ENCODE results near the gene ANK2. TPM values are rescaled to one million over a fixed set of nuclear protein-coding genes. Genes with fewer than 3 reads are reported as not detected.

ANK2 gene
- total and polyA plus RNA-seq, 2 donors, result 9.0 to 149 TPM

DNA sequence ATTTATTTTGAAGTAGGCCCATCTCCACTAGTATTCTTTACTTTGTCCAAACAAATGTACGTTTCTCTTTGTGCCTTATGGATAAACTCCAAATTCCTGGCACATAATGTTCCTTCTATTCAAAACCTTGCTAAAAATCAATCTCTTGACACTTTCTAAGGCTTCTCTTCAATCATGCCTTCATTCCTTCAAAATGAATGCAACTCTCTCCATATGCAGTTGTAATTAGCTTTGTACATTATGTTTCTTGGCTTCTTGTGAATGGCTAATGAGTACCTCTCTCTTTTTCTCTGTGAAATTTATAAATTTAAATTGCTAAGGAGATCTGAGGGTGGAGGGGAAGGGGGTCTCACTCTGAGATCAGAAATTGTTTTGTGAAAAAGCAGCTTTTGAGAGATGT lies 24.0 kb upstream of the ANK2 start:
- WGBS, result 75% methylated on average over 1 of the region's 1 CpG
- Histone ChIP-seq H3K4me1 (ENCODE audit: insufficient read depth) (no peaks in the 10 kb centered on the region), H3K4me3 (ENCODE audit: low read depth, low read length) (no peak overlapping the region)

DNA sequence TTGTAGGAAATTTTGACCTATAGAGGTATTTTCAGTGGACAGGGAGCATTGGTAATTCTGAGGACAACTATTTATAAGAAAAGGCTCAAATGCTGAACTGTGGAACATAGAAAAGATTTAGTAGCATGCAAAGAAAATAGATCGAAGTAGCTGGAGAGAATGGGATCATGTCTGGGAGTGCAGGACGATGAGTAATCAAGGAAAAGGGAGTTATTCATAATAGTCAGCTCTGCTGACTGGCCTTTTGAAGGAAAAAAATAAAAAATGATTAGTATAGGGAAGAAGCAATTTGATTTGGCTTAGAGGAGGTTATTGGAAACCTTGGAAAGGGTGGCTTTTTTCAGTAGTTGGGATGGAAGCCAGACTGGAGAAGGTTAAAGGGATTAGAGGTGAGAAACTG lies 22.9 kb upstream of the ANK2 start:
- Histone ChIP-seq H3K4me1 (ENCODE audit: insufficient read depth) (no peaks in the 10 kb centered on the region), H3K27ac (ENCODE audit: low read depth) (no peak overlapping the region), H3K36me3 (ENCODE audit: insufficient read depth) (no peaks in the 10 kb centered on the region), H3K4me3 (ENCODE audit: low read depth, low read length) (no peak overlapping the region)
- 61% methylated on average over 2 of the region's 2 CpGs for WGBS
- DNase-seq (ENCODE audit: extremely low spot score), result no peak

More for the DNA sequence above, 24.0 kb upstream of the ANK2 start:
- DNase-seq (ENCODE audit: extremely low spot score), result no peak
- no peak overlapping the region for H3K27ac ChIP-seq (ENCODE audit: low read depth)
- no peaks in the 10 kb centered on the region for H3K36me3 ChIP-seq (ENCODE audit: insufficient read depth)

DNA sequence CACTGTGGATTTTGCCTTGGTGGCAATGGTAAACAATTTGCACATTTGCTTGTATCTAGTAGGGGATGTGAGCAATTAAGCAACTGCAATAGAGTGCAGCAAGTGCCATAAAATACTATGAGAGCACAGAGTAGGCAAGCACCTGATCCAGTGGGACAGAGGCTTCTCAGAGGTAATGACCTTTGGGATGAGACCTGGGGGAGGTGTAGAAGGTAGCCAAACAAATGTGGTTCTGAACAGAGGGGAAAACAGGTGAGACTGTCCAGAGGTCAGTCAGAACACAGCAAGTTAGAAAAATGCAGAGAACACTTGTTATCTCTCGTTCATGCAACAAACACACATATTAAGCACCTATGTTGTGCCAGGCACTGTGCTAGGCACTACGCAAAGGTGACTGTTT lies 21.4 kb upstream of the ANK2 start:
- H3K27ac ChIP-seq (ENCODE audit: low read depth), result no peak overlapping the region
- DNase-seq (ENCODE audit: extremely low spot score), result no peak
- no peaks in the 10 kb centered on the region for H3K36me3 ChIP-seq (ENCODE audit: insufficient read depth)
- no peaks in the 10 kb centered on the region for H3K4me1 ChIP-seq (ENCODE audit: insufficient read depth)
- no peak overlapping the region for H3K4me3 ChIP-seq (ENCODE audit: low read depth, low read length)
- WGBS, result 92% methylated on average over 2 of the region's 2 CpGs

- H3K4me1 ChIP-seq (ENCODE audit: insufficient read depth), result no peaks in the 10 kb centered on the region
- 51% methylated on average over 1 of the region's 1 CpG for WGBS
Measured at GRCh38 chr4:113031212-113031611, 18.2 kb upstream of the ANK2 start.

DNA sequence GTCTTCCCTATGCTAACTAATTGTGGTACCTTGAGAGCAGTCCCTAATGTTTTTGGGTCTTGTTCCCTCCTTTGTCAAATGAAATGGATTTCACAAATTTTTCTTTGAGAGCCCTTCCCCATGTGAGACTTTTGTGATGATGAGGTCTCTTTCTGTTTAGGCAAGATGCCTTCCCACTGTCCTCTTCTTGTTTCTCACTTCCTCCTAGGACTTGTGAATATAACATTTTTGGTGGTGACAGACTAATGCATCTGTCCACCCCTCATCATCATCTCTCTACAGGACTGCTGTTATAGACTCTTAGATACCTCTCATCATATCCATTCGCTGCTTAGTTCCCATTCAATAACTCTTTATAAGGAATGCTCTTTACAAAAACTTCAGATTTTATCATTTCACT lies 8.7 kb upstream of the ANK2 start:
- WGBS, result 97% methylated on average over 1 of the region's 1 CpG
- Histone ChIP-seq H3K4me3 (ENCODE audit: low read depth, low read length) (no peak overlapping the region), H3K4me1 (ENCODE audit: insufficient read depth) (no peaks in the 10 kb centered on the region), H3K27ac (ENCODE audit: low read depth) (no peak overlapping the region), H3K36me3 (ENCODE audit: insufficient read depth) (no peaks in the 10 kb centered on the region)
- no peak for DNase-seq (ENCODE audit: extremely low spot score)

More at GRCh38 chr4:113031212-113031611, 18.2 kb upstream of the ANK2 start:
- Histone ChIP-seq H3K36me3 (ENCODE audit: insufficient read depth) (no peaks in the 10 kb centered on the region), H3K27ac (ENCODE audit: low read depth) (no peak overlapping the region), H3K4me3 (ENCODE audit: low read depth, low read length) (no peak overlapping the region)
- DNase-seq (ENCODE audit: extremely low spot score), result no peak

DNA sequence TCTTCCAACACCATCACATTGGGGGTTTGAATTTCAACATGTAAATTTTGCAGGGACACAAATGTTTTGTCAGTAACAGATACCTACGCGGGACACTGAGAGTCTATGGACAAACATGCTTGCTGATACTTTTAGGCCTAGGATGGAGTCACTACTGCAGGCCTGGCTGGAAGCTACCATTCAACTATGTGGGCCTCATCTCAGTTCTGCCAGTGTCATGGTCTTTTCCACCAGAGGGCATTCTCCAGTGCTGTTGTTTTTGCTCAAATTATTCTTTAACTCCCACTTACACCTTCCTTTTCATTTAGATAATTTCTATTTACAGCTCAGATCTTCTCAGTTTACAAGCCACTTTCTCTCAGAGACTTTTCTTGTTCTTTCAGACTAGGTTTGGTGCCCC lies 7.0 kb upstream of the ANK2 start:
- H3K4me1 ChIP-seq (ENCODE audit: insufficient read depth), result no peaks in the 10 kb centered on the region
- no peak overlapping the region for H3K27ac ChIP-seq (ENCODE audit: low read depth)
- H3K4me3 ChIP-seq (ENCODE audit: low read depth, low read length), result no peak overlapping the region
- DNase-seq (ENCODE audit: extremely low spot score), result no peak
- WGBS, result 44% methylated on average over 2 of the region's 2 CpGs
- no peaks in the 10 kb centered on the region for H3K36me3 ChIP-seq (ENCODE audit: insufficient read depth)

- no peak for DNase-seq (ENCODE audit: extremely low spot score)
- no peak overlapping the region for H3K27ac ChIP-seq (ENCODE audit: low read depth)
- no peak overlapping the region for H3K4me3 ChIP-seq (ENCODE audit: low read depth, low read length)
- no peaks in the 10 kb centered on the region for H3K4me1 ChIP-seq (ENCODE audit: insufficient read depth)
- H3K36me3 ChIP-seq (ENCODE audit: insufficient read depth), result no peaks in the 10 kb centered on the region
Measured at GRCh38 chr4:113043591-113043990, 5.9 kb upstream of the ANK2 start.

GRCh38 chr4:113050371-113050755 lies 910 bp downstream of the ANK2 start:
- Histone ChIP-seq H3K36me3 (ENCODE audit: insufficient read depth) (no peaks in the 10 kb centered on the region), H3K4me1 (ENCODE audit: insufficient read depth) (peaks cover 2% of the 10 kb centered on the region), H3K4me3 (ENCODE audit: low read depth, low read length) (no peak overlapping the region), H3K27ac (ENCODE audit: low read depth) (no peak overlapping the region)
- DNase-seq (ENCODE audit: extremely low spot score), result no peak
- WGBS, result 15% methylated on average over 2 of the region's 2 CpGs

- Histone ChIP-seq H3K27ac (ENCODE audit: low read depth) (no peak overlapping the region), H3K4me1 (ENCODE audit: insufficient read depth) (peaks cover 2% of the 10 kb centered on the region), H3K4me3 (ENCODE audit: low read depth, low read length) (no peak overlapping the region), H3K36me3 (ENCODE audit: insufficient read depth) (no peaks in the 10 kb centered on the region)
- no peak for DNase-seq (ENCODE audit: extremely low spot score)
- 68% methylated on average over 3 of the region's 3 CpGs for WGBS
Measured at GRCh38 chr4:113050837-113051236, 1.4 kb downstream of the ANK2 start.

DNA sequence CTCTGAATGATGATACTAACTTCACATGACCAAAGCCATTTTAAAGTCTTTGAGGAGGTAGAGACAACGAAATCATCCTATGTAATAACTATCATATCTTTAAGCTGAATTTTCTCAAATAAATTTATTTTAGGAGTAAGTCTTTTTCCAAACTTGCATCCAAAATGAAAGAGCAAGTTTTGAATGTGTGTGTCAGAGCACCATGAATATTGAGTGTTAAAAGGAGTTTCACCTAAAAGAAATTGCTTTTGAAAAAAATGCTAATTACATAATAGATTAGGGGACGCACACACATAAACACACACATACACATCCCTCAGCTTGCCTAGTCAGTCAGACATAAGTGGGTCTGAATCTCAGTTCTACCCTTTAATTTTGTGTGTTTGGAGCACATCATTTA lies 1.9 kb downstream of the ANK2 start:
- Histone ChIP-seq H3K36me3 (ENCODE audit: insufficient read depth) (no peaks in the 10 kb centered on the region), H3K4me1 (ENCODE audit: insufficient read depth) (peaks cover 2% of the 10 kb centered on the region), H3K27ac (ENCODE audit: low read depth) (no peak overlapping the region), H3K4me3 (ENCODE audit: low read depth, low read length) (no peak overlapping the region)
- 62% methylated on average over 2 of the region's 2 CpGs for WGBS
- DNase-seq (ENCODE audit: extremely low spot score), result no peak

- H3K27ac ChIP-seq (ENCODE audit: low read depth), result no peak overlapping the region
- no peaks in the 10 kb centered on the region for H3K36me3 ChIP-seq (ENCODE audit: insufficient read depth)
- no peak for DNase-seq (ENCODE audit: extremely low spot score)
- peaks cover 2% of the 10 kb centered on the region for H3K4me1 ChIP-seq (ENCODE audit: insufficient read depth)
- WGBS, result 78% methylated on average over 9 of the region's 9 CpGs
- H3K4me3 ChIP-seq (ENCODE audit: low read depth, low read length), result no peak overlapping the region
Measured at GRCh38 chr4:113052379-113052951, 3.0 kb downstream of the ANK2 start.

- H3K36me3 ChIP-seq (ENCODE audit: insufficient read depth), result no peaks in the 10 kb centered on the region
- no peak overlapping the region for H3K4me3 ChIP-seq (ENCODE audit: low read depth, low read length)
- peaks cover 2% of the 10 kb centered on the region for H3K4me1 ChIP-seq (ENCODE audit: insufficient read depth)
- no peak for DNase-seq (ENCODE audit: extremely low spot score)
- H3K27ac ChIP-seq (ENCODE audit: low read depth), result no peak overlapping the region
Measured at GRCh38 chr4:113053883-113054282, 4.4 kb downstream of the ANK2 start.

DNA sequence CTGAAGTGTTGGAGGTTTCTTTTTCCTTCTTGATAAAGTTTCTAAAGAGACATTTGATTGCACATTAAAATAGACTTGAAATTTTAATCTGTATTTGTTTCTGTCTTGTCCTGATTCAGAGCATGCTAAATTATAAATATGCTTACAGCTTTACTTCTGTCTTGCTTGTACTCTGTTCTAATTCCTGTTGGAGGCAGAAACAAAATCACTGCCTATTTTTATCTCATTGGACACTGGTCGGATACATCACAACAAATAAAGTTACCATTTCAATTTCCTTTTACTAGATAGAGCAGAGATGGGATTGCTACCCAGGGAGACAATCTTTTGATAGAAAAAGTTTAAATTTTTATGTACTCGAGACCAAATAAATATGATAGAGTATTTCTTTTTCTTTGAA lies 6.9 kb downstream of the ANK2 start:
- no peaks in the 10 kb centered on the region for H3K36me3 ChIP-seq (ENCODE audit: insufficient read depth)
- H3K4me3 ChIP-seq (ENCODE audit: low read depth, low read length), result no peak overlapping the region
- H3K27ac ChIP-seq (ENCODE audit: low read depth), result no peak overlapping the region
- DNase-seq (ENCODE audit: extremely low spot score), result no peak
- WGBS, result 68% methylated on average over 2 of the region's 2 CpGs
- H3K4me1 ChIP-seq (ENCODE audit: insufficient read depth), result no peaks in the 10 kb centered on the region

- no peak for DNase-seq (ENCODE audit: extremely low spot score)
- H3K4me3 ChIP-seq (ENCODE audit: low read depth, low read length), result no peak overlapping the region
- 95% methylated on average over 1 of the region's 1 CpG for WGBS
- no peaks in the 10 kb centered on the region for H3K36me3 ChIP-seq (ENCODE audit: insufficient read depth)
- H3K4me1 ChIP-seq (ENCODE audit: insufficient read depth), result no peaks in the 10 kb centered on the region
- H3K27ac ChIP-seq (ENCODE audit: low read depth), result no peak overlapping the region
Measured at GRCh38 chr4:113057891-113058290, 8.4 kb downstream of the ANK2 start.
